Activated T-helper 17 cell treated with anti-CD3 and anti-CD28 coated beads, Interleukin-2, amount 50 U/mL, for 72 hours (primary cell): ENCODE data around the gene HMX1. TPM values are rescaled to one million over a fixed set of nuclear protein-coding genes. Genes with fewer than 3 reads are reported as not detected.

Source experiments
- ATAC-seq: fragments of 150-1000 bp; cut with Tn5 transposase; replicated peaks from 2 replicates; pipeline ENCODE4 v1.10.0; 2021; ENCODE audit warnings: mild to moderate bottlenecking, moderate library complexity
- H3K27ac Mint-ChIP-seq: one replicate; pipeline ENCODE4 v1.8.0; 2022; ENCODE audit warnings: mixed read lengths
- H3K27me3 Mint-ChIP-seq: one replicate; pipeline ENCODE4 v1.8.0; 2022; ENCODE audit warnings: mixed read lengths
- H3K36me3 Mint-ChIP-seq: one replicate; pipeline ENCODE4 v1.8.0; 2022; ENCODE audit warnings: low read depth, mild to moderate bottlenecking, mixed read lengths
- H3K4me1 Mint-ChIP-seq: one replicate; pipeline ENCODE4 v1.8.0; 2022; ENCODE audit warnings: mixed read lengths
- H3K4me3 Mint-ChIP-seq: one replicate; pipeline ENCODE4 v1.8.0; 2022; ENCODE audit warnings: mild to moderate bottlenecking, mixed read lengths
- H3K9me3 Mint-ChIP-seq: one replicate; pipeline ENCODE4 v1.8.0; 2022; ENCODE audit warnings: mixed read lengths
- total RNA-seq, 2 donors: library from RNA; stranded (reverse); gene quantifications; one replicate each; pipeline ENCODE4 v1.2.3, GENCODE V29; 2022

Gene HMX1
- total RNA-seq, 2 donors from 2014 or later, result not detected

- H3K4me1 Mint-ChIP-seq, result no peaks in the 10 kb centered on the region
- H3K36me3 Mint-ChIP-seq, result no peaks in the 10 kb centered on the region
- no peak overlapping the region for H3K27ac Mint-ChIP-seq
- ATAC-seq, result no peak
- H3K9me3 Mint-ChIP-seq, result no peaks in the 10 kb centered on the region
- no peak overlapping the region for H3K4me3 Mint-ChIP-seq
- peaks cover 8% of the 10 kb centered on the region for H3K27me3 Mint-ChIP-seq
These were observed 26.5 kb downstream of the HMX1 start for GRCh38 chr4:8844976-8845690.

- H3K27me3 Mint-ChIP-seq, result peaks cover 8% of the 10 kb centered on the region
These were observed 28.0 kb downstream of the HMX1 start for GRCh38 chr4:8843597-8843996.

GRCh38 chr4:8842614-8843013 lies 29.0 kb downstream of the HMX1 start:
- ATAC-seq, result no peak
- Mint-ChIP-seq H3K27me3 (peaks cover 8% of the 10 kb centered on the region), H3K4me3 (no peak overlapping the region), H3K9me3 (no peaks in the 10 kb centered on the region), H3K27ac (no peak overlapping the region), H3K4me1 (no peaks in the 10 kb centered on the region), H3K36me3 (no peaks in the 10 kb centered on the region)

More at GRCh38 chr4:8843597-8843996, 28.0 kb downstream of the HMX1 start:
- Mint-ChIP-seq H3K27ac (no peak overlapping the region), H3K9me3 (no peaks in the 10 kb centered on the region), H3K4me1 (no peaks in the 10 kb centered on the region), H3K36me3 (no peaks in the 10 kb centered on the region), H3K4me3 (no peak overlapping the region)
- ATAC-seq, result no peak

GRCh38 chr4:8841678-8842268 lies 29.9 kb downstream of the HMX1 start:
- no peaks in the 10 kb centered on the region for H3K36me3 Mint-ChIP-seq
- no peaks in the 10 kb centered on the region for H3K9me3 Mint-ChIP-seq

GRCh38 chr4:8840816-8841455 lies 30.7 kb downstream of the HMX1 start:
- H3K27ac Mint-ChIP-seq, result no peak overlapping the region
- H3K27me3 Mint-ChIP-seq, result peaks cover 3% of the 10 kb centered on the region
- no peaks in the 10 kb centered on the region for H3K36me3 Mint-ChIP-seq
- H3K9me3 Mint-ChIP-seq, result no peaks in the 10 kb centered on the region
- no peak for ATAC-seq
- H3K4me1 Mint-ChIP-seq, result no peaks in the 10 kb centered on the region
- H3K4me3 Mint-ChIP-seq, result no peak overlapping the region

More at GRCh38 chr4:8841678-8842268, 29.9 kb downstream of the HMX1 start:
- Mint-ChIP-seq H3K27me3 (peaks cover 6% of the 10 kb centered on the region), H3K27ac (no peak overlapping the region), H3K4me3 (no peak overlapping the region), H3K4me1 (no peaks in the 10 kb centered on the region)
- no peak for ATAC-seq

GRCh38 chr4:8840006-8840793 lies 31.4 kb downstream of the HMX1 start:
- peaks cover 6% of the 10 kb centered on the region for H3K27me3 Mint-ChIP-seq
- no peak overlapping the region for H3K4me3 Mint-ChIP-seq
- no peaks in the 10 kb centered on the region for H3K4me1 Mint-ChIP-seq
- no peaks in the 10 kb centered on the region for H3K36me3 Mint-ChIP-seq
- H3K9me3 Mint-ChIP-seq, result no peaks in the 10 kb centered on the region
- no peak overlapping the region for H3K27ac Mint-ChIP-seq
- no peak for ATAC-seq

GRCh38 chr4:8838961-8839431 lies 32.6 kb downstream of the HMX1 start:
- ATAC-seq, result no peak
- no peak overlapping the region for H3K4me3 Mint-ChIP-seq
- H3K9me3 Mint-ChIP-seq, result no peaks in the 10 kb centered on the region

GRCh38 chr4:8838296-8838960 lies 33.2 kb downstream of the HMX1 start:
- Mint-ChIP-seq H3K9me3 (no peaks in the 10 kb centered on the region), H3K4me1 (no peaks in the 10 kb centered on the region), H3K27me3 (peaks cover 3% of the 10 kb centered on the region), H3K4me3 (no peak overlapping the region), H3K27ac (no peak overlapping the region), H3K36me3 (no peaks in the 10 kb centered on the region)
- ATAC-seq, result no peak

More at GRCh38 chr4:8838961-8839431, 32.6 kb downstream of the HMX1 start:
- Mint-ChIP-seq H3K27ac (no peak overlapping the region), H3K27me3 (peaks cover 6% of the 10 kb centered on the region), H3K36me3 (no peaks in the 10 kb centered on the region), H3K4me1 (no peaks in the 10 kb centered on the region)

GRCh38 chr4:8837181-8837841 lies 34.3 kb downstream of the HMX1 start:
- Mint-ChIP-seq H3K4me3 (no peak overlapping the region), H3K9me3 (no peaks in the 10 kb centered on the region), H3K4me1 (no peaks in the 10 kb centered on the region), H3K27ac (no peak overlapping the region), H3K27me3 (peaks cover 3% of the 10 kb centered on the region), H3K36me3 (no peaks in the 10 kb centered on the region)
- ATAC-seq, result no peak

- H3K4me3 Mint-ChIP-seq, result no peak overlapping the region
- H3K27ac Mint-ChIP-seq, result no peak overlapping the region
- no peak for ATAC-seq
- no peaks in the 10 kb centered on the region for H3K4me1 Mint-ChIP-seq
- no peaks in the 10 kb centered on the region for H3K9me3 Mint-ChIP-seq
- peaks cover 3% of the 10 kb centered on the region for H3K27me3 Mint-ChIP-seq
- H3K36me3 Mint-ChIP-seq, result no peaks in the 10 kb centered on the region
These were observed 34.9 kb downstream of the HMX1 start for GRCh38 chr4:8836664-8837171.

- Mint-ChIP-seq H3K27ac (no peak overlapping the region), H3K27me3 (peaks cover 3% of the 10 kb centered on the region), H3K4me1 (no peaks in the 10 kb centered on the region), H3K9me3 (no peaks in the 10 kb centered on the region), H3K36me3 (no peaks in the 10 kb centered on the region), H3K4me3 (no peak overlapping the region)
- ATAC-seq, result no peak
These were observed 35.9 kb downstream of the HMX1 start for GRCh38 chr4:8835521-8836365.

GRCh38 chr4:8834681-8835220 lies 36.9 kb downstream of the HMX1 start:
- no peaks in the 10 kb centered on the region for H3K9me3 Mint-ChIP-seq
- ATAC-seq, result no peak
- H3K4me3 Mint-ChIP-seq, result no peak overlapping the region
- H3K36me3 Mint-ChIP-seq, result no peaks in the 10 kb centered on the region
- no peaks in the 10 kb centered on the region for H3K4me1 Mint-ChIP-seq
- H3K27ac Mint-ChIP-seq, result no peak overlapping the region
- H3K27me3 Mint-ChIP-seq, result peaks cover 3% of the 10 kb centered on the region
